SK-N-SH (cell line): ENCODE data around the gene CYP27B1. TPM values are rescaled to one million over a fixed set of nuclear protein-coding genes. Genes with fewer than 3 reads are reported as not detected.

Source experiments
- CTCF ChIA-PET: fragments of 300-600, 350-600 bp; formaldehyde crosslinking; extraction: SDS; loops from one replicate; lab custom pipeline; 2021; lab: Yijun Ruan, JAX
- POLR2A ChIA-PET: fragments of 350-600 bp; sonication (Branson Sonifier 250); formaldehyde crosslinking; extraction: SDS; loops from one replicate; lab custom pipeline; 2020; ENCODE audit warnings: antibody characterized with exemption, inconsistent platforms; lab: Yijun Ruan, JAX
- DNase-seq: peaks from one replicate; pipeline ENCODE4 v3.0.0; 2012
- H2AFZ ChIP-seq: fragments of 200-600 bp; sonication (generic); 2 replicates; pipeline ENCODE4 v1.8.1; 2016; ENCODE audit warnings: antibody characterized with exemption, mild to moderate bottlenecking, low read depth
- H3F3A ChIP-seq: fragments of 200-600 bp; sonication (generic); replicated peaks from 2 replicates; pipeline ENCODE3; 2016; ENCODE audit warnings: antibody characterized with exemption, mild to moderate bottlenecking; ENCODE audit not compliant: insufficient read depth
- H3K27ac ChIP-seq, 2 experiments: fragments of 200-500 bp in 1 of 2; fragments of 200-600 bp in 1 of 2; sonication (Bioruptor generic) in 1 of 2; sonication (generic), shearing (Covaris generic) in 1 of 2; 2 replicates each; pipeline versions ENCODE4 v1.5.1 to v1.6.1; 2014 to 2016; ENCODE audit warnings: low read depth in 2 of 2, inconsistent platforms in 1 of 2, low read length in 1 of 2, mild to moderate bottlenecking in 1 of 2, mixed read lengths in 1 of 2
- H3K27me3 ChIP-seq: fragments of 200-600 bp; sonication (generic), shearing (Covaris generic); 2 replicates; pipeline ENCODE4 v1.6.1; 2016; ENCODE audit warnings: mixed run types; ENCODE audit not compliant: insufficient read depth
- H3K36me3 ChIP-seq, 2 experiments: fragments of 200-500 bp in 1 of 2; fragments of 200-600 bp in 1 of 2; sonication (Bioruptor generic) in 1 of 2; sonication (generic) in 1 of 2; replicated peaks in 1 of 2; 2 replicates each; pipeline versions ENCODE3 to v1.5.1; 2014 to 2016; ENCODE audit warnings: low read length in 1 of 2, mild to moderate bottlenecking in 1 of 2; ENCODE audit not compliant: insufficient read depth in 2 of 2, control insufficient read depth in 1 of 2
- H3K4me1 ChIP-seq, 2 experiments: fragments of 200-500 bp in 1 of 2; fragments of 200-600 bp in 1 of 2; sonication (Bioruptor generic) in 1 of 2; sonication (generic), shearing (Covaris generic) in 1 of 2; 2 replicates each; pipeline versions ENCODE4 v1.5.1 to v1.6.1; 2014 to 2016; ENCODE audit warnings: low read depth in 1 of 2, low read length in 1 of 2, mixed run types in 1 of 2; ENCODE audit not compliant: insufficient read depth in 2 of 2, control insufficient read depth in 1 of 2
- H3K4me2 ChIP-seq: fragments of 200-600 bp; sonication (generic), shearing (Covaris generic); 2 replicates; pipeline ENCODE4 v1.6.1; 2017; ENCODE audit warnings: mixed run types
- H3K4me3 ChIP-seq, 2 experiments: fragments of 200-500 bp in 1 of 2; fragments of 200-600 bp in 1 of 2; sonication (Bioruptor generic) in 1 of 2; sonication (generic), shearing (Covaris generic) in 1 of 2; 2 replicates each; pipeline versions ENCODE4 v1.5.1 to v1.8.1; 2014 to 2016; ENCODE audit warnings: low read depth in 2 of 2, inconsistent platforms in 1 of 2, low read length in 1 of 2, mild to moderate bottlenecking in 1 of 2, mixed read lengths in 1 of 2, moderate library complexity in 1 of 2
- H3K79me2 ChIP-seq: fragments of 200-600 bp; sonication (generic); 2 replicates; pipeline ENCODE4 v1.8.1; 2017; ENCODE audit warnings: mild to moderate bottlenecking; ENCODE audit not compliant: insufficient read depth
- H3K9ac ChIP-seq: fragments of 200-600 bp; sonication (generic); 2 replicates; pipeline ENCODE4 v1.6.1; 2017; ENCODE audit warnings: mixed run types
- H3K9me2 ChIP-seq: fragments of 200-600 bp; sonication (generic); 2 replicates; pipeline ENCODE4 v1.6.1; 2017; ENCODE audit warnings: mixed run types
- H3K9me3 ChIP-seq: fragments of 200-600 bp; sonication (generic); 2 replicates; pipeline ENCODE4 v1.6.1; 2017; ENCODE audit warnings: mixed run types, mild to moderate bottlenecking, moderate library complexity
- H4K20me1 ChIP-seq: fragments of 200-600 bp; sonication (generic); 2 replicates; pipeline ENCODE4 v1.6.1; 2017; ENCODE audit warnings: mild to moderate bottlenecking, mixed run types; ENCODE audit not compliant: insufficient read depth
- CTCF ChIP-seq: fragments of 200-600 bp; sonication (generic); IDR thresholded peaks from 2 replicates; pipeline ENCODE4 v1.6.1; 2017; ENCODE audit warnings: antibody characterized with exemption, mild to moderate bottlenecking, moderate library complexity
- ELF1 ChIP-seq: IDR thresholded peaks from 2 replicates; pipeline ENCODE4 v1.4.0; 2012
- FOSL2 ChIP-seq: IDR thresholded peaks from 2 replicates; pipeline ENCODE4 v1.4.0; 2012; ENCODE audit warnings: low read depth, mild to moderate bottlenecking, moderate library complexity, borderline replicate concordance
- GABPA ChIP-seq: IDR thresholded peaks from 2 replicates; pipeline ENCODE4 v1.4.0; 2012; ENCODE audit warnings: low read depth, mild to moderate bottlenecking
- GATA2 ChIP-seq: sonication (generic); formaldehyde crosslinking; IDR thresholded peaks from 2 replicates; pipeline ENCODE4 v1.5.0; 2020; ENCODE audit warnings: mild to moderate bottlenecking, missing genetic modification reagents
- IRF3 ChIP-seq: fragments of 150-350 bp; IDR thresholded peaks from 2 replicates; pipeline ENCODE4 v1.6.1; 2016; ENCODE audit warnings: mild to moderate bottlenecking, low read depth, low read length
- JUND ChIP-seq: IDR thresholded peaks from 2 replicates; pipeline ENCODE4 v1.4.0; 2012
- MAX ChIP-seq: IDR thresholded peaks from 2 replicates; pipeline ENCODE4 v1.4.0; 2012; ENCODE audit warnings: low read depth
- NFIC ChIP-seq: IDR thresholded peaks from 2 replicates; pipeline ENCODE4 v1.4.0; 2012; ENCODE audit warnings: borderline replicate concordance
- NRF1 ChIP-seq: IDR thresholded peaks from 2 replicates; pipeline ENCODE4 v1.6.1; 2012; ENCODE audit warnings: low read depth, mild to moderate bottlenecking, low read length
- PBX3 ChIP-seq: IDR thresholded peaks from 2 replicates; pipeline ENCODE4; 2012
- RFX5 ChIP-seq: IDR thresholded peaks from 2 replicates; pipeline ENCODE4 v1.6.1; 2012; ENCODE audit warnings: mild to moderate bottlenecking, improper control_type of control experiment, low read length
- SIN3A ChIP-seq: IDR thresholded peaks from 2 replicates; pipeline ENCODE4 v1.6.1; 2012; ENCODE audit warnings: low read depth, mild to moderate bottlenecking, low read length, moderate library complexity, borderline replicate concordance
- SMC3 ChIP-seq: IDR thresholded peaks from 2 replicates; pipeline ENCODE4 v1.6.1; 2012; ENCODE audit warnings: low read depth, low read length, improper control_type of control experiment
- TCF12 ChIP-seq: IDR thresholded peaks from 2 replicates; pipeline ENCODE4 v1.4.0; 2012
- TEAD4 ChIP-seq: IDR thresholded peaks from 2 replicates; pipeline ENCODE4 v1.4.0; 2012; ENCODE audit warnings: mild to moderate bottlenecking, borderline replicate concordance; ENCODE audit not compliant: insufficient read depth
- YY1 ChIP-seq: IDR thresholded peaks from 2 replicates; pipeline ENCODE4 v1.4.0; 2012; ENCODE audit warnings: low read depth, mild to moderate bottlenecking
- WGBS: methylation state at CpG from one replicate; pipeline ENCODE4 v1.1.6; 2017; ENCODE audit warnings: low lambda C conversion rate; 5-methylcytosine and 5-hydroxymethylcytosine counted together
- polyA plus RNA-seq, 3 experiments: library from polyadenylated mRNA; depleted of rRNA; stranded (reverse); fragments of >200 nt; gene quantifications; 2 replicates each; pipeline ENCODE4 v1.2.3, GENCODE V29; 2012

Gene CYP27B1
- polyA plus RNA-seq, 1 of the 3 experiments (the other 2 are of a cell fraction) = 1.7 TPM

GRCh38 chr12:57783861-57784260, 17.0 kb upstream of the CYP27B1 start:
- CTCF ChIA-PET = interaction anchor here (0.6 to 2.0 kb wide), 7 partner anchors 19 to 122 kb away, joined by 3 to 9 read pairs (median 5); no protein-coding TSS in a partner anchor
- Histone ChIP-seq H2AFZ (no peak overlapping the region), H3K36me3 (peaks cover 24 to 41% of the 10 kb centered on the region in 2 experiments), H3K4me1 (peaks cover 0 to 5% of the 10 kb centered on the region in 2 experiments; a peak in 1 of 4 replicates), H3K9me2 (no peaks in the 10 kb centered on the region)
- no peak for TF ChIP-seq NFIC
- TF ChIP-seq CTCF = no peak
- no peak for TF ChIP-seq SMC3
- no peak for TF ChIP-seq FOSL2
- no peak for TF ChIP-seq TCF12
- TF ChIP-seq YY1 = no peak
- TF ChIP-seq TEAD4 = no peak
- TF ChIP-seq RFX5 = no peak
- TF ChIP-seq PBX3 = no peak
- TF ChIP-seq MAX = no peak
- TF ChIP-seq ELF1 = no peak
- no peak for TF ChIP-seq SIN3A
- TF ChIP-seq JUND = no peak
- no peak for TF ChIP-seq NRF1
- TF ChIP-seq GABPA = no peak
- TF ChIP-seq IRF3 = no peak
- no peak for TF ChIP-seq GATA2
- TF ChIP-seq, all 33 proteins: peak for 0
- Histone ChIP-seq H3K27me3 (no peaks in the 10 kb centered on the region), H3K9ac (no peak overlapping the region), H3K79me2 (peaks cover 36% of the 10 kb centered on the region), H3K4me3 (no peak overlapping the region), H3K27ac (no peak overlapping the region), H4K20me1 (no peaks in the 10 kb centered on the region), H3K4me2 (peak overlapping the region; percentile 92; the same call in 1 of the 2 replicates), H3F3A (peaks cover 18% of the 10 kb centered on the region), H3K9me3 (no peaks in the 10 kb centered on the region)
- no peak for DNase-seq
- 76% methylated on average over 11 of the region's 11 CpGs for WGBS
- POLR2A ChIA-PET = no interaction called here
